H1 (cell line): ENCODE measurements around the gene PPM1L. TPM values are rescaled to one million over a fixed set of nuclear protein-coding genes. Genes with fewer than 3 reads are reported as not detected.

Source experiments
- CTCF ChIA-PET: fragments of 300-600 bp; sonication (Branson Sonifier 250); formaldehyde crosslinking; loops from one replicate; lab custom pipeline; 2021; ENCODE audit not compliant: partially characterized antibody; lab: Charles Lee
- POLR2A ChIA-PET: fragments of 300-600 bp; sonication (Branson Sonifier 250); formaldehyde crosslinking; loops from one replicate; lab custom pipeline; 2021; ENCODE audit warnings: inconsistent platforms; ENCODE audit not compliant: partially characterized antibody; lab: Charles Lee
- DNase-seq, 2 experiments: peaks; one replicate each; pipeline versions ENCODE4 v3.0.0 to v3.0.0-alpha.2; 2010 to 2022; ENCODE audit warnings: low spot score in 2 of 2, low read depth in 1 of 2, mixed read lengths in 1 of 2
- FAIRE-seq: peaks from 2 replicates; lab custom pipeline; 2011; peaks lifted over from hg19 to GRCh38; lab: Jason Lieb, UNC
- H2AFZ ChIP-seq: 2 replicates; pipeline ENCODE4 v1.8.1; 2012; ENCODE audit warnings: low read length, inconsistent platforms
- H2AK5ac ChIP-seq: 2 replicates; pipeline ENCODE4 v1.6.1; 2013; ENCODE audit warnings: low read depth, low read length
- H2BK120ac ChIP-seq: replicated peaks from 2 replicates; pipeline ENCODE3; 2013; ENCODE audit warnings: low read depth, low read length, inconsistent platforms
- H2BK12ac ChIP-seq: 2 replicates; pipeline ENCODE4 v1.6.1; 2013; ENCODE audit warnings: low read depth, low read length
- H2BK15ac ChIP-seq: 2 replicates; pipeline ENCODE4 v1.6.1; 2013; ENCODE audit warnings: low read length
- H2BK20ac ChIP-seq: 2 replicates; pipeline ENCODE4 v1.6.1; 2013; ENCODE audit warnings: low read length
- H2BK5ac ChIP-seq: 2 replicates; pipeline ENCODE4 v1.6.1; 2013; ENCODE audit warnings: low read depth, low read length
- H3K14ac ChIP-seq: 2 replicates; pipeline ENCODE4 v1.6.1; 2013; ENCODE audit warnings: inconsistent platforms; ENCODE audit not compliant: insufficient read length
- H3K18ac ChIP-seq: 2 replicates; pipeline ENCODE4 v1.6.1; 2013; ENCODE audit warnings: low read length; ENCODE audit errors: extremely low read depth
- H3K23ac ChIP-seq: 2 replicates; pipeline ENCODE4 v1.6.1; 2013; ENCODE audit warnings: inconsistent platforms; ENCODE audit not compliant: insufficient read length
- H3K23me2 ChIP-seq: 2 replicates; pipeline ENCODE4 v1.6.1; 2013; ENCODE audit warnings: low read depth, low read length
- H3K27ac ChIP-seq: 2 replicates; pipeline ENCODE4 v1.6.1; 2011; ENCODE audit warnings: low read depth, low read length, inconsistent platforms
- H3K27me3 ChIP-seq, 4 experiments: replicated peaks in 1 of 4; 1 replicate in 1 of 4; 2 replicates in 3 of 4; pipeline versions ENCODE4 v1.6.1 to v1.8.1; 2011 to 2013; ENCODE audit warnings: low read length in 3 of 4, mild to moderate bottlenecking in 3 of 4, inconsistent platforms in 2 of 4, mixed read lengths in 2 of 4, moderate library complexity in 1 of 4; ENCODE audit not compliant: control insufficient read depth in 3 of 4, insufficient read depth in 3 of 4; ENCODE audit errors: extremely low read depth in 1 of 4
- H3K36me3 ChIP-seq, 4 experiments: 2 replicates each; pipeline versions ENCODE4 v1.6.1 to v1.8.1; 2011 to 2013; ENCODE audit warnings: mild to moderate bottlenecking in 4 of 4, low read length in 3 of 4, moderate library complexity in 2 of 4, control low read depth in 1 of 4, inconsistent platforms in 1 of 4; ENCODE audit not compliant: insufficient read depth in 4 of 4, control insufficient read depth in 2 of 4
- H3K4ac ChIP-seq: replicated peaks from 2 replicates; pipeline ENCODE3; 2013; ENCODE audit warnings: low read length, low read depth, mixed read lengths, inconsistent platforms; ENCODE audit not compliant: insufficient read length
- H3K4me1 ChIP-seq, 4 experiments: replicated peaks in 1 of 4; 1 replicate in 1 of 4; 2 replicates in 3 of 4; pipeline versions ENCODE4 v1.6.1 to v1.8.1; 2011 to 2013; ENCODE audit warnings: low read length in 3 of 4, inconsistent platforms in 2 of 4, mixed read lengths in 1 of 4; ENCODE audit not compliant: insufficient read depth in 4 of 4, control insufficient read depth in 3 of 4
- H3K4me2 ChIP-seq, 2 experiments: 2 replicates each; pipeline versions ENCODE4 v1.6.1 to v1.8.1; 2011 to 2013; ENCODE audit warnings: low read depth in 2 of 2, low read length in 2 of 2, control low read depth in 1 of 2, inconsistent platforms in 1 of 2, mild to moderate bottlenecking in 1 of 2; ENCODE audit not compliant: insufficient read depth in 1 of 2
- H3K4me3 ChIP-seq, 4 experiments: fragments of 200-600, 300-600 bp in 1 of 4; sonication (generic), shearing (Covaris generic), sonication (Bioruptor Twin) in 1 of 4; 2 replicates each; pipeline versions ENCODE4 v1.5.1 to v1.8.1; 2011 to 2016; ENCODE audit warnings: low read length in 4 of 4, low read depth in 3 of 4, control low read depth in 2 of 4, inconsistent platforms in 2 of 4, mild to moderate bottlenecking in 2 of 4, mixed read lengths in 1 of 4, moderate library complexity in 1 of 4; ENCODE audit not compliant: insufficient read depth in 2 of 4; ENCODE audit errors: extremely low read depth in 1 of 4
- H3K56ac ChIP-seq: replicated peaks from 2 replicates; pipeline ENCODE3; 2013; ENCODE audit warnings: low read depth, mild to moderate bottlenecking, mixed read lengths, low read length, inconsistent platforms; ENCODE audit not compliant: insufficient read length
- H3K79me1 ChIP-seq: 2 replicates; pipeline ENCODE4 v1.6.1; 2013; ENCODE audit warnings: low read depth, low read length, control low read depth
- H3K79me2 ChIP-seq, 2 experiments: 2 replicates each; pipeline versions ENCODE4 v1.6.1 to v1.8.1; 2012 to 2013; ENCODE audit warnings: low read length in 2 of 2, mild to moderate bottlenecking in 2 of 2, inconsistent platforms in 1 of 2; ENCODE audit not compliant: insufficient read depth in 2 of 2, control insufficient read depth in 1 of 2
- H3K9ac ChIP-seq, 4 experiments: replicated peaks in 1 of 4; 1 replicate in 1 of 4; 2 replicates in 3 of 4; pipeline versions ENCODE4 v1.6.1 to v1.8.1; 2011 to 2013; ENCODE audit warnings: low read depth in 3 of 4, low read length in 3 of 4, control low read depth in 2 of 4, mild to moderate bottlenecking in 2 of 4, moderate library complexity in 2 of 4, inconsistent platforms in 1 of 4; ENCODE audit errors: extremely low read depth in 1 of 4
- H3K9me3 ChIP-seq, 2 experiments: 2 replicates each; pipeline versions ENCODE4 v1.6.1 to v1.8.1; 2012 to 2013; ENCODE audit warnings: mild to moderate bottlenecking in 2 of 2, moderate library complexity in 2 of 2, control low read depth in 1 of 2, inconsistent platforms in 1 of 2, low read depth in 1 of 2, low read length in 1 of 2, mixed read lengths in 1 of 2; ENCODE audit not compliant: insufficient read depth in 2 of 2
- H4K20me1 ChIP-seq, 2 experiments: replicated peaks in 1 of 2; 2 replicates each; pipeline versions ENCODE3 to v1.8.1; 2011 to 2013; ENCODE audit warnings: inconsistent platforms in 2 of 2, low read length in 2 of 2, mild to moderate bottlenecking in 1 of 2; ENCODE audit not compliant: insufficient read depth in 2 of 2, control insufficient read depth in 1 of 2
- H4K5ac ChIP-seq: 2 replicates; pipeline ENCODE4 v1.6.1; 2013; ENCODE audit warnings: low read length, low read depth, mixed read lengths, inconsistent platforms; ENCODE audit not compliant: insufficient read length
- H4K8ac ChIP-seq: 2 replicates; pipeline ENCODE4 v1.8.0; 2013; ENCODE audit warnings: mild to moderate bottlenecking, moderate library complexity, low read length, inconsistent platforms; ENCODE audit not compliant: insufficient read depth; ENCODE audit errors: extremely low read depth
- H4K91ac ChIP-seq: replicated peaks from 2 replicates; pipeline ENCODE3; 2013; ENCODE audit warnings: low read length, mixed read lengths, inconsistent platforms; ENCODE audit not compliant: insufficient read length
- BCL11A ChIP-seq, 2 experiments: IDR thresholded peaks; one replicate each; pipeline ENCODE4 v1.6.1; 2011; ENCODE audit warnings: low read depth in 2 of 2, low read length in 2 of 2, mild to moderate bottlenecking in 2 of 2
- BRCA1 ChIP-seq: IDR thresholded peaks from 2 replicates; pipeline ENCODE4 v1.6.1; 2012; ENCODE audit warnings: low read depth, low read length, improper control_type of control experiment
- CBX5 ChIP-seq: fragments of 300-800, 300-1000 bp; sonication (generic); IDR thresholded peaks from 2 replicates; pipeline ENCODE4 v1.7.1; 2016; ENCODE audit warnings: antibody characterized with exemption, low read length, low read depth
- CBX8 ChIP-seq: fragments of 300-800, 300-1000 bp; sonication (generic); IDR thresholded peaks from 2 replicates; pipeline ENCODE4 v1.7.1; 2016; ENCODE audit warnings: low read depth, low read length, borderline replicate concordance
- CHD2 ChIP-seq: IDR thresholded peaks from 2 replicates; pipeline ENCODE4 v1.6.1; 2012; ENCODE audit warnings: low read length, improper control_type of control experiment
- EGR1 ChIP-seq: IDR thresholded peaks from 2 replicates; pipeline ENCODE4 v1.6.1; 2011; ENCODE audit warnings: low read depth, low read length, borderline replicate concordance
- POLR2A ChIP-seq, 2 experiments: IDR thresholded peaks; 1 replicate in 1 of 2; 2 replicates in 1 of 2; pipeline ENCODE4 v1.6.1; 2011; ENCODE audit warnings: low read depth in 2 of 2, low read length in 2 of 2, mild to moderate bottlenecking in 2 of 2; ENCODE audit errors: control extremely low read depth in 1 of 2
- SRF ChIP-seq: IDR thresholded peaks from 2 replicates; pipeline ENCODE4 v1.6.1; 2011; ENCODE audit warnings: mild to moderate bottlenecking, low read depth, low read length, moderate library complexity
- polyA plus RNA-seq, 7 experiments: library from polyadenylated mRNA; depleted of rRNA in 3 of 7; stranded (reverse) in 5 of 7; unstranded in 2 of 7; fragments of >200 nt in 5 of 7; fragments of 200-250 nt in 2 of 7; gene quantifications; 1 replicate in 5 of 7; 2 replicates in 1 of 7; 4 replicates in 1 of 7; pipeline versions ENCODE4 v1.2.1 to v1.2.3, GENCODE V29; 2011 to 2013; ENCODE audit warnings: missing spikeins in 2 of 7, mixed read lengths in 2 of 7
- total RNA-seq: library from RNA; stranded (reverse); fragmentation: NEBNext Ultra II Directional; extraction: Animal tissue kit (Norgen Biotek cat#: 25700); gene quantifications from 2 replicates; pipeline ENCODE4 v1.2.1, GENCODE V29; 2021

PPM1L gene
- total and polyA plus RNA-seq, 2 of the 8 experiments (the other 6 are each of a cell fraction or from before 2014, with no cell fraction given), result 2.8 to 18.1 TPM

GRCh38 chr3:160874736-160875135, 118.7 kb downstream of the PPM1L start:
- H2BK5ac ChIP-seq, result no peak overlapping the region
- no peak overlapping the region for H2BK12ac ChIP-seq
- H3K27me3 ChIP-seq, result no peaks in the 10 kb centered on the region
- no peak overlapping the region for H2BK15ac ChIP-seq
- POLR2A ChIA-PET, result no interaction called here
- H3K4me1 ChIP-seq, result peaks cover 0 to 5% (median 3%) of the 10 kb centered on the region in 4 experiments; a peak in 2 of 7 replicates
- H2BK120ac ChIP-seq, result no peak overlapping the region
- H4K91ac ChIP-seq, result no peak overlapping the region
- H3K27ac ChIP-seq, result no peak overlapping the region
- H3K56ac ChIP-seq, result no peak overlapping the region
- H3K4me2 ChIP-seq, result no peak overlapping the region
- H3K23ac ChIP-seq, result no peak overlapping the region
- no peak for FAIRE-seq
- no peaks in the 10 kb centered on the region for H4K20me1 ChIP-seq
- no peak for TF ChIP-seq EGR1
- TF ChIP-seq CBX5, result no peak
- TF ChIP-seq CHD2, result no peak
- no peak for TF ChIP-seq SRF
- no peak for TF ChIP-seq BCL11A (IDR thresholded peaks at IDR 0.05; ENCODE audit: low read depth in 2 of 2, low read length in 2 of 2)
- TF ChIP-seq POLR2A (IDR thresholded peaks at IDR 0.05; ENCODE audit: control extremely low read depth in 1 of 2, low read depth in 2 of 2, low read length in 2 of 2), result no peak
- no peak for TF ChIP-seq CBX8
- no peak for TF ChIP-seq BRCA1
- TF ChIP-seq, all 59 proteins: peak for 0
- no peaks in the 10 kb centered on the region for H3K9me3 ChIP-seq
- CTCF ChIA-PET, result interaction anchor here (0.9 to 2.2 kb wide), 2 partner anchors 12 to 14 kb away, joined by 3 to 7 read pairs; no protein-coding TSS in a partner anchor
- no peak overlapping the region for H4K8ac ChIP-seq
- H2AFZ ChIP-seq, result no peak overlapping the region
- H2AK5ac ChIP-seq, result no peak overlapping the region
- no peak overlapping the region for H3K18ac ChIP-seq
- H3K14ac ChIP-seq, result no peak overlapping the region
- no peaks in the 10 kb centered on the region for H3K36me3 ChIP-seq
- H2BK20ac ChIP-seq, result no peak overlapping the region
- no peak overlapping the region for H4K5ac ChIP-seq
- no peak overlapping the region for H3K4me3 ChIP-seq
- no peak overlapping the region for H3K4ac ChIP-seq
- no peak overlapping the region for H3K9ac ChIP-seq
- H3K23me2 ChIP-seq, result no peaks in the 10 kb centered on the region
- no peaks in the 10 kb centered on the region for H3K79me2 ChIP-seq
- no peak for DNase-seq
- H3K79me1 ChIP-seq, result no peaks in the 10 kb centered on the region; the same call in 1 of the 2 replicates
